ENCODE data around the gene CIZ1. TPM values are rescaled to one million over a fixed set of nuclear protein-coding genes. Genes with fewer than 3 reads are reported as not detected.
A peak's percentile ranks its signal among the peaks of the same experiment; 100 is the strongest.

The CIZ1 gene
- total and polyA plus RNA-seq, 3 experiments from 2014 or later: 35.2 to 125 (median 114) TPM

DNA sequence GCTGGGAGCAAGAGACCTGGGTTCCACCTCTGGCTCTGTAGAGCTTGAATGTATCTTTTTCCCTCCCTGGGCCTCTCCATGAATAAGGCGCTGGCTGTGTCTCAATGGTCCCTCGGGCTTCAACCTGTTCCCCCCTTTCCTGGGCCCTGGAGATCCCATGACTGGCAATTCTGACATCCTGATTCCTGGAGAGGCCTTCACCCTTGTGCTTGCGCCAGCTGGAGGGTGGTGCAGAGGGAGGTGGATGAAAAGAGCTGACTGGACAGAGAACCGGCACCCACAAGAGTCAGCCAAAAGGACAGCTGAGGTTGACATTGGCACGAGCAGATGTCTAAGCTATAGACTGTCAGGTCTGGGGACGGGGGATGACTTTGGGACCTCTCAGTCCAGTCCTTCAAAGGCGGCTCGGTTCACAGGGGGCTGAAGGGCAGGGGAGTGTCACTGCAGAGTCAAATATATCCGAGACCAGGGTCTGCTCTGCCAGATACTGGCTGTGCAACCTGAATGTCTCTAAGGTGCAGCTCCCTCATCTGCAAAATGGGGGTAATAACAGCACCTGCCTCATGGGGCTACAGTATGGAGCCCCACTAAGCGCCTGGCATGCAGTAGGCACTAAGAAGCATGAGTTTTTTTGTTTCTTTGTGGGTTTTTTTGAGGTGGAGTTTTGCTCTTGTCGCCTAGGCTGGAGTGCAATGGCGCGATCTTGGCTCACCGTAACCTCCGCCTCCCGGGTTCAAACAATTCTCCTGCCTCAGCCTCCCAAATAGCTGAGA is 25.6 kb upstream of the CIZ1 start:
- ChIA-PET CTCF (interaction anchor here (0.9 kb wide), 1 partner anchor 26 kb away, joined by 3 read pairs; no protein-coding TSS in a partner anchor), POLR2A (interaction anchor here (0.5 to 0.6 kb wide), 2 partner anchors 10 to 13 kb away, joined by 3 to 4 read pairs; no protein-coding TSS in a partner anchor)
- no peaks in the 10 kb centered on the region for H3K36me3 ChIP-seq (ENCODE audit: insufficient read depth, low read length)
- Mint-ChIP-seq H3K36me3 (no peaks in the 10 kb centered on the region), H3K4me3 (peak overlapping the region in 1 of 7 donors; percentile 51), H3K4me1 (peaks cover 11 to 15% (median 12%) of the 10 kb centered on the region in 3 donors), H3K9me3 (no peaks in the 10 kb centered on the region), H3K27me3 (peaks cover 5 to 8% of the 10 kb centered on the region in 2 donors), H3K27ac (peak overlapping the region in 1 of 8 donors; percentile 34)
- DNase-seq: no peak
- no peaks in the 10 kb centered on the region for H3K27me3 ChIP-seq (ENCODE audit: insufficient read depth, low read length, poor library complexity, severe bottlenecking)
- H3K4me3 ChIP-seq (ENCODE audit: low read length): no peak overlapping the region
- no peaks in the 10 kb centered on the region for H3K9me3 ChIP-seq (ENCODE audit: low read length)
- H3K27ac ChIP-seq (ENCODE audit: low read depth, low read length): no peak overlapping the region
- peaks cover 13% of the 10 kb centered on the region for H3K4me1 ChIP-seq (ENCODE audit: insufficient read depth, low read length)

DNA sequence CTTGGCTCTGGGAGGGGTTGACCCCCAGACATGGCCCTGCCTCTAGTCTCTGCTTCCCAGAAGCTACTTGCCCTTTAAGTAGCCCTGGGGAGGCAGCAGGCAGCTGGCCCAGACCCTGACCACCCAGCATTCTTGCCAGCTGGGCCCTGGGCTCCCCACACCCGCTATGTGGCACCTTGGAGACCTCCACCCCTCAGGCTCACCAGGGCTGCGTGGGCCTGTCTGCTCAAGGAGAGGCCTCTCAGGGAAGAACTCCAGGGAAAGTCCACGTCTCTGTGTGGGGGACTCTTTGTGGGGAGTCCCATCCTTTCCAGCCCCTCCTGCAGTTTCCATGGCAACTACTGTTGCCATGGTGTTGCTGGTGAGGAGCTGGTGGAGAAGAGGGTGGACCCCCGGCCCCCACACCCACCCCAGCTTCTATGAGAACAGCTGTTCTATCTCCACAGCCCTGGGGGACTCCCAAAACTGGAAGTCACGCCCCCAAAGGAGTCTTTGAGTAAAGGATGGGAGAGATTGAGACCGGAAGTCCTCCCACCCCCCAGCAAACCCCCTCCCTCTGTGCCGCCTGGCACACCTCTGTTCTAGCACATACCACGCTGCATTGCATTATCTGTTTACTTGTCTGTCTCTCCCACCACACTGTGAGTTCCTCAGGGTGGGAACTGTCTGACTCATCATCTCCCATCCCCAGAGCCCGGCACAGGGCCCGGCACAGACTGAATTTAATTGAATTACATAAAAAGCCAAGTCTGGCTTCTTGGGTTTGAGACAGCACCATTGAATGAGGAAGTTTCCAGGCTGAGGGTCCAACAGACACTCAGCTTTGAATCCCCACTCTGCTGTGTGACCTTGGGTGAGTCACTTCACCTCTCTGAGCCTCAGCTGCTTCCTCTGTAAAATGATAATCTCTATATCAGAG is 24.4 kb upstream of the CIZ1 start:
- H3K9me3 Mint-ChIP-seq: no peaks in the 10 kb centered on the region

DNA sequence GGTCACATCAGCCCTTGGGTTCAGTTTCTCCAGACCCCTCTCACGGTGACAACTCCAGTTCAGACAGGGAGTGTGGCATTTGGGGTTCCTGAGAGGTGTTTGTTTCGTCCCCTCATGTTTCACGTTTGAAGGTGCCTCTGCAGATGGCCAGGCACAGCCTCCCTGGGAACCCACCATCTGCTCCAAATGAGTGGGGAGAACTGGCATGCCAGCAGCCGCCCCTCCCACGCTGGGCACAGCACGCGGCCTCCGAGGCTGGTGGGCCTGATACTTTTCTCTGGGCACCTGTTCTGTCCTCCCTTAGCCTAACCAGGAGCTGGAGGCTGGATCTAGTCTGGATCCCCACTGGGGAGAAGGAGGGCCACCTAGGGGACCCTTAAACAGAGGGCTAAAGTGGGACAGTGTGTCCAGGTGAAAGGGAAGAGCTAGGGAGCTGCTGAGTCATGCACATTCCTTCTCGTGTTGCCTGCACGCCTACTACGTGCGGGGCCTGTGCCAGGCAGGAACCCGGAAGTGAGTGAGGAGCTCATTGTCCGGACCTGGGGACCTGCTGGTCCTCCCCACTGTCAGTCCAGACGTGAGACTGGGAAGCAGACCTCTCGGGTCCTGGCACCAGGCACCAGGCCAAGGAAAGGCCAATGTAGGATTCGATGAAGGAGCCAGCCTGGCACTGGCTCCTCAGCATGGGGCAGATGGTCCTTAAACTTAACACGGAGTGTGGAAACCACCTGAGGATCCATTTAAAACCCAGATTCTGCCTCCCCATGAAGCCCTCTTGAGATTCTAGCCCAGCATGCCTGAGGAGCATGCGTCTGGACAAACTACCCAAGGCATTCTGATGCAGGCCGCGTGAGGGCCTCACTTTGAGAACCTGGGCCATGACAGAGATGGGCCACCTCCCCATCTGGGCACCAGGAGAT is 23.5 kb upstream of the CIZ1 start:
- Histone ChIP-seq H3K27me3 (ENCODE audit: insufficient read depth, low read length, poor library complexity, severe bottlenecking) (no peaks in the 10 kb centered on the region), H3K4me1 (ENCODE audit: insufficient read depth, low read length) (peaks cover 13% of the 10 kb centered on the region), H3K9me3 (ENCODE audit: low read length) (no peaks in the 10 kb centered on the region), H3K36me3 (ENCODE audit: insufficient read depth, low read length) (no peaks in the 10 kb centered on the region), H3K27ac (ENCODE audit: low read depth, low read length) (no peak overlapping the region), H3K4me3 (ENCODE audit: low read length) (no peak overlapping the region)
- no peak for DNase-seq
- Mint-ChIP-seq H3K36me3 (no peaks in the 10 kb centered on the region), H3K27ac (no peak overlapping the region), H3K4me3 (no peak overlapping the region), H3K27me3 (peaks cover 5 to 8% of the 10 kb centered on the region in 2 donors), H3K4me1 (peaks cover 11 to 15% (median 12%) of the 10 kb centered on the region in 3 donors), H3K9me3 (no peaks in the 10 kb centered on the region)
- ChIA-PET CTCF (no interaction called here), POLR2A (no interaction called here)

More for the DNA sequence above, 24.4 kb upstream of the CIZ1 start:
- no peaks in the 10 kb centered on the region for H3K36me3 Mint-ChIP-seq
- Histone ChIP-seq H3K9me3 (ENCODE audit: low read length) (no peaks in the 10 kb centered on the region), H3K27me3 (ENCODE audit: insufficient read depth, low read length, poor library complexity, severe bottlenecking) (no peaks in the 10 kb centered on the region), H3K36me3 (ENCODE audit: insufficient read depth, low read length) (no peaks in the 10 kb centered on the region), H3K4me1 (ENCODE audit: insufficient read depth, low read length) (peaks cover 13% of the 10 kb centered on the region), H3K27ac (ENCODE audit: low read depth, low read length) (no peak overlapping the region), H3K4me3 (ENCODE audit: low read length) (no peak overlapping the region)
- H3K27ac Mint-ChIP-seq: no peak overlapping the region
- ChIA-PET CTCF (no interaction called here), POLR2A (no interaction called here)
- H3K27me3 Mint-ChIP-seq: peaks cover 6 to 8% of the 10 kb centered on the region in 2 donors
- H3K4me3 Mint-ChIP-seq: no peak overlapping the region
- no peak for DNase-seq
- peaks cover 11 to 15% (median 12%) of the 10 kb centered on the region in 3 donors for H3K4me1 Mint-ChIP-seq

DNA sequence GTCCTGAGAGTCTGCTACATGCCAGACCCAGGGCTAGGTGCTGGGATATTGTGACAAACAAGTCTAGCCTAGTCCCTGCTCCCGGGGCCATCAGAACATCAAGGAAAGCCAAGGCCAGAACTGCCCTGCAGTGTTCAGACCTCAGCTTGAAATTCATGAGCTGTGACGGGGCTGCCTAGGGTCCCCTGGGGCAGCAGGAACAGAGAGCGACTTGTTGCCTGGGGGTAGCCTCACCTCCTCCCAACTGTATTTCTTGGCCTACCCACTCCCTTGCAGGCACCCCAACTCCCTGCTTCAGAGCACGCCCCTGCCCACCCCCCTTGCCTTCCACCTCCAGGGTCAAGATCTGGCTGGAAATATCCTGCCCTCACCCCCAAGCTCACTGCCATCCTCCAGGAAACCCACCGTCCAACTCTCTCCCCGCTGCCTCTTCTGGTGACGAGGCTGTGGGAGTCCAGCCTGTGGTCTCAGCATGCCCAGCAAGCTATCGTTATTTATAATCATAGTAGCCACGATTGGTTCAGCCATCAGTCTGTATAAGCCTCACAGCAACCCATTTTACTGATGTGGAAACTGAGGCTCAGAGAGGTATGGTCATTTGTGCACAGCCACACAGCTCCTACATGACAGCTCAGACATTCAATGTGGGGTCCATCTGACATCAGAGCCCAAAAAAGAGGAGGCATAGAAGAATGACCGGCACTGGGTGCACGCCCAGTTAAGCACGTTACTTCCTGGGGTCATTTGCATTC is 22.6 kb upstream of the CIZ1 start:
- Mint-ChIP-seq H3K4me3 (peak overlapping the region in 1 of 7 donors; percentile 40), H3K36me3 (no peaks in the 10 kb centered on the region), H3K9me3 (no peaks in the 10 kb centered on the region), H3K27ac (no peak overlapping the region), H3K27me3 (peaks cover 8 to 9% of the 10 kb centered on the region in 2 donors), H3K4me1 (peaks cover 9 to 12% (median 9%) of the 10 kb centered on the region in 3 donors)
- Histone ChIP-seq H3K9me3 (ENCODE audit: low read length) (no peaks in the 10 kb centered on the region), H3K27ac (ENCODE audit: low read depth, low read length) (no peak overlapping the region), H3K4me1 (ENCODE audit: insufficient read depth, low read length) (peaks cover 10% of the 10 kb centered on the region), H3K27me3 (ENCODE audit: insufficient read depth, low read length, poor library complexity, severe bottlenecking) (no peaks in the 10 kb centered on the region), H3K4me3 (ENCODE audit: low read length) (no peak overlapping the region), H3K36me3 (ENCODE audit: insufficient read depth, low read length) (no peaks in the 10 kb centered on the region)
- no peak for DNase-seq
- CTCF ChIA-PET: no interaction called here
- POLR2A ChIA-PET: no interaction called here

DNA sequence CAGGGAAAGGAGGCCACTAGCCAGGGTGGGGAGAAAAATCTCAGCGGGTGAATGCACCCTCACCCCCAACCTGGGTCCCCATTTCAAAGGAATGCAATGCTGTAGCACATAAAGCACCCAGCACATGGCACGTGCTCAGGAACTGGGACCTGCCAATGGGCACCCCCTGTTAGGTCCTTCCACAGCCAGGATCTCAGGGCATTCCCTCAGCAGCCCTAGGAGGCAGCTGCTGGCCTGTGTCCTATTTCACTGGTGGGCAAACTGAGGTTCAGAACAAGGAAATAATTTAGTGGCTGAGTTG is 20.6 kb upstream of the CIZ1 start:
- Histone ChIP-seq H3K4me1 (ENCODE audit: insufficient read depth, low read length) (no peaks in the 10 kb centered on the region), H3K9me3 (ENCODE audit: low read length) (no peaks in the 10 kb centered on the region), H3K27me3 (ENCODE audit: insufficient read depth, low read length, poor library complexity, severe bottlenecking) (no peaks in the 10 kb centered on the region), H3K27ac (ENCODE audit: low read depth, low read length) (no peak overlapping the region), H3K36me3 (ENCODE audit: insufficient read depth, low read length) (no peaks in the 10 kb centered on the region), H3K4me3 (ENCODE audit: low read length) (no peak overlapping the region)
- Mint-ChIP-seq H3K4me1 (no peaks in the 10 kb centered on the region), H3K36me3 (no peaks in the 10 kb centered on the region), H3K27me3 (peaks cover 12 to 14% of the 10 kb centered on the region in 2 donors), H3K4me3 (no peak overlapping the region), H3K9me3 (no peaks in the 10 kb centered on the region), H3K27ac (no peak overlapping the region)
- ChIA-PET CTCF (interaction anchor here (0.7 to 1.0 kb wide), 2 partner anchors 8 to 15 kb away, joined by 3 to 5 read pairs; no protein-coding TSS in a partner anchor), POLR2A (no interaction called here)
- no peak for DNase-seq

DNA sequence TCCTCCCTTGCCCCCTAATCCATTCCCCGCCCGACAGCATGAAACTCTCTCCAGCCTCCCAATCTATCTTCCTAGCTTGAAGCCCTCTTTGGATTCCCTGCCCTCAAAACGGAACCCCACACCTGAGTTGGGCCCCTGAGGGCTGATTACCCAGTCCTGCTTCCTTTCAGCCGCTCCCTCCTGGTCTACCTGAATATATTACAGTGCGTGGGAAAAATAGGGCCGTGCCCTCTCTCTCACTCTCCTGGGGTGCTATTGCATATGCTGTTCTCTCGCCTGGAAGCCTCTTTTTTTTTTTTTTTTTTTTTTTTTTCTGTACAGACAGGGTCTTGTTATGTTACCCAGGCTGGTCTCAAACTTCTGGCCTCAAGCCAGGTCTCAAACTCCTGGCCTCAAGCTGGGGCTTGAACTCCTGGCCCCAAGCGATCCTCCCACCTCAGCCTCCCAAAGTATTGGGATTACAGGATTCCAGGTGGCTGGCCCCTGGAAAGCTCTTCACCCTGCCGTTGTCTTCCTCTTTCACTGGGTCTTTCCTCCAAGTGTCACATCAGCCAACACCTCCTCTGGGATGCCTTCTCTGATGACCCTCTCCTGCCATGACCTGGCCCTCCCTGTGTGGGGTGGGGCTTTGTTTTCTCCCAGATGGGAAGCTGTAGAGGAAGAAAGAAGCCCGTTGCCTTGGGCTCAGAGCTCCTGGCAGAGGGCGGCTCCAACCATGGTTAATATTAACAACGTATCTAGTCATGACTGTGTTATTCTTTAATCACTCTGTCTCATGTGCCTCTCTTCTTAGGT is 20.0 kb upstream of the CIZ1 start:
- Mint-ChIP-seq H3K27ac (peak overlapping the region in 1 of 8 donors; percentile 68), H3K4me3 (no peak overlapping the region), H3K9me3 (no peaks in the 10 kb centered on the region), H3K27me3 (peaks cover 12 to 15% of the 10 kb centered on the region in 2 donors), H3K36me3 (no peaks in the 10 kb centered on the region), H3K4me1 (no peaks in the 10 kb centered on the region)
- DNase-seq: no peak
- Histone ChIP-seq H3K9me3 (ENCODE audit: low read length) (no peaks in the 10 kb centered on the region), H3K4me1 (ENCODE audit: insufficient read depth, low read length) (no peaks in the 10 kb centered on the region), H3K27ac (ENCODE audit: low read depth, low read length) (no peak overlapping the region), H3K4me3 (ENCODE audit: low read length) (no peak overlapping the region), H3K36me3 (ENCODE audit: insufficient read depth, low read length) (no peaks in the 10 kb centered on the region), H3K27me3 (ENCODE audit: insufficient read depth, low read length, poor library complexity, severe bottlenecking) (no peaks in the 10 kb centered on the region)
- ChIA-PET CTCF (interaction anchor here (0.7 to 1.0 kb wide), 2 partner anchors 8 to 15 kb away, joined by 3 to 5 read pairs; no protein-coding TSS in a partner anchor), POLR2A (no interaction called here)
